H9 (cell line): Measurements from ENCODE around the gene DLG2. TPM values are rescaled to one million over a fixed set of nuclear protein-coding genes. Genes with fewer than 3 reads are reported as not detected.

ENCODE experiments used
- DNase-seq: peaks from one replicate; pipeline ENCODE4 v3.0.0-alpha.2; 2017
- H2AFZ ChIP-seq: one replicate; pipeline ENCODE4 v1.6.1; 2013; ENCODE audit warnings: mild to moderate bottlenecking, low read length, control low read depth, moderate library complexity
- H2AK5ac ChIP-seq: 2 replicates; pipeline ENCODE4 v1.6.1; 2013; ENCODE audit warnings: low read length, control low read depth, mixed read lengths; ENCODE audit not compliant: insufficient read length
- H2BK120ac ChIP-seq: one replicate; pipeline ENCODE4 v1.6.1; 2013; ENCODE audit warnings: low read depth, mild to moderate bottlenecking, low read length, control low read depth, inconsistent platforms; ENCODE audit not compliant: poor library complexity, severe bottlenecking
- H2BK12ac ChIP-seq: 2 replicates; pipeline ENCODE4 v1.6.1; 2013; ENCODE audit warnings: low read length, control low read depth, mixed read lengths, low read depth; ENCODE audit not compliant: insufficient read length
- H2BK15ac ChIP-seq: 2 replicates; pipeline ENCODE4 v1.6.1; 2013; ENCODE audit warnings: low read depth, low read length, control low read depth
- H2BK20ac ChIP-seq: one replicate; pipeline ENCODE4 v1.6.1; 2013; ENCODE audit warnings: low read depth, mild to moderate bottlenecking, low read length, control low read depth, inconsistent platforms; ENCODE audit not compliant: poor library complexity, severe bottlenecking
- H2BK5ac ChIP-seq: 2 replicates; pipeline ENCODE4 v1.6.1; 2013; ENCODE audit warnings: low read length, control low read depth, mixed read lengths; ENCODE audit not compliant: insufficient read length
- H3K14ac ChIP-seq: 2 replicates; pipeline ENCODE4 v1.6.1; 2013; ENCODE audit warnings: low read length, control low read depth; ENCODE audit not compliant: insufficient read depth
- H3K18ac ChIP-seq: 2 replicates; pipeline ENCODE4 v1.6.1; 2013; ENCODE audit warnings: low read depth, mild to moderate bottlenecking, mixed read lengths, low read length, control low read depth; ENCODE audit not compliant: insufficient read length
- H3K23ac ChIP-seq: 2 replicates; pipeline ENCODE4 v1.6.1; 2013; ENCODE audit warnings: low read length, control low read depth, mixed read lengths, low read depth; ENCODE audit not compliant: insufficient read length
- H3K23me2 ChIP-seq: 2 replicates; pipeline ENCODE4 v1.6.1; 2013; ENCODE audit warnings: low read depth, mild to moderate bottlenecking, mixed read lengths, low read length, control low read depth; ENCODE audit not compliant: insufficient read length, poor library complexity, severe bottlenecking
- H3K27ac ChIP-seq: 2 replicates; pipeline ENCODE4 v1.5.1; 2013; ENCODE audit warnings: low read length, control low read depth, mixed read lengths, low read depth; ENCODE audit not compliant: insufficient read length
- H3K27me3 ChIP-seq: 2 replicates; pipeline ENCODE4 v1.6.1; 2013; ENCODE audit warnings: low read length, control low read depth, inconsistent platforms; ENCODE audit not compliant: insufficient read depth
- H3K4ac ChIP-seq: 2 replicates; pipeline ENCODE4 v1.6.1; 2013; ENCODE audit warnings: low read depth, mild to moderate bottlenecking, control low read depth, inconsistent platforms, low read length, moderate library complexity
- H3K4me1 ChIP-seq: 2 replicates; pipeline ENCODE4 v1.6.1; 2013; ENCODE audit warnings: low read length, control low read depth, inconsistent platforms; ENCODE audit not compliant: insufficient read depth
- H3K4me2 ChIP-seq: 2 replicates; pipeline ENCODE4 v1.6.1; 2013; ENCODE audit warnings: low read length, control low read depth, mixed read lengths; ENCODE audit not compliant: insufficient read length, insufficient read depth
- H3K56ac ChIP-seq: 2 replicates; pipeline ENCODE4 v1.6.1; 2013; ENCODE audit warnings: low read depth, mild to moderate bottlenecking, mixed read lengths, low read length, control low read depth; ENCODE audit not compliant: insufficient read length
- H3K79me1 ChIP-seq: 2 replicates; pipeline ENCODE4 v1.6.1; 2013; ENCODE audit warnings: low read depth, mild to moderate bottlenecking, moderate library complexity, low read length, control low read depth, inconsistent platforms; ENCODE audit not compliant: insufficient read depth, poor library complexity, severe bottlenecking
- H3K79me2 ChIP-seq: 2 replicates; pipeline ENCODE4 v1.6.1; 2013; ENCODE audit warnings: low read length, control low read depth, inconsistent platforms; ENCODE audit not compliant: insufficient read depth
- H3K9ac ChIP-seq: 2 replicates; pipeline ENCODE4 v1.6.1; 2013; ENCODE audit warnings: low read length, control low read depth, mixed read lengths; ENCODE audit not compliant: insufficient read length; ENCODE audit errors: extremely low read depth
- H3K9me3 ChIP-seq: one replicate; pipeline ENCODE4 v1.6.1; 2013; ENCODE audit warnings: low read depth, low read length, inconsistent platforms; ENCODE audit not compliant: control insufficient read depth
- H3T11ph ChIP-seq: one replicate; pipeline ENCODE4 v1.6.1; 2013; ENCODE audit warnings: mild to moderate bottlenecking, low read length, control low read depth, inconsistent platforms
- H4K20me1 ChIP-seq: one replicate; pipeline ENCODE4 v1.6.1; 2013; ENCODE audit not compliant: control insufficient read depth, insufficient read length, insufficient read depth
- H4K5ac ChIP-seq: 2 replicates; pipeline ENCODE4 v1.6.1; 2013; ENCODE audit warnings: low read depth, mild to moderate bottlenecking, mixed read lengths, low read length, control low read depth; ENCODE audit not compliant: insufficient read length
- H4K8ac ChIP-seq: replicated peaks from 2 replicates; pipeline ENCODE4 v1.6.1; 2013; ENCODE audit warnings: low read length, control low read depth, mixed read lengths, low read depth; ENCODE audit not compliant: insufficient read length
- H4K91ac ChIP-seq: 2 replicates; pipeline ENCODE4 v1.6.1; 2013; ENCODE audit warnings: low read depth, mild to moderate bottlenecking, moderate library complexity, mixed read lengths, low read length, control low read depth; ENCODE audit not compliant: insufficient read length
- H3K27ac Mint-ChIP-seq, 3 experiments: 2 replicates in 2 of 3; 3 replicates in 1 of 3; pipeline ENCODE4 v1.8.0; 2020 to 2021; ENCODE audit warnings: mixed read lengths in 3 of 3, mild to moderate bottlenecking in 1 of 3, moderate library complexity in 1 of 3
- H3K27me3 Mint-ChIP-seq: 2 replicates; pipeline ENCODE4 v1.8.0; 2021; ENCODE audit warnings: low read depth, mild to moderate bottlenecking, moderate library complexity, mixed read lengths
- H3K36me3 Mint-ChIP-seq, 3 experiments: 2 replicates in 2 of 3; 3 replicates in 1 of 3; pipeline ENCODE4 v1.8.0; 2020 to 2021; ENCODE audit warnings: low read depth in 3 of 3, mixed read lengths in 3 of 3; ENCODE audit not compliant: insufficient read depth in 1 of 3
- H3K4me1 Mint-ChIP-seq, 2 experiments: 2 replicates each; pipeline ENCODE4 v1.8.0; 2020; ENCODE audit warnings: mixed read lengths in 2 of 2
- H3K4me3 Mint-ChIP-seq, 2 experiments: 2 replicates in 1 of 2; 3 replicates in 1 of 2; pipeline ENCODE4 v1.8.0; 2020 to 2021; ENCODE audit warnings: mild to moderate bottlenecking in 2 of 2, mixed read lengths in 2 of 2, moderate library complexity in 1 of 2
- H3K9me3 Mint-ChIP-seq, 2 experiments: 2 replicates in 1 of 2; 3 replicates in 1 of 2; pipeline ENCODE4 v1.8.0; 2020; ENCODE audit warnings: mild to moderate bottlenecking in 2 of 2, mixed read lengths in 2 of 2, moderate library complexity in 1 of 2
- WGBS: extraction: QIAGEN DNeasy Blood & Tissue Kit; methylation state at CpG from one replicate; pipeline ENCODE4 v1.1.7; 2013; ENCODE audit warnings: missing lambda C conversion rate, low lambda C conversion rate, mixed read lengths; ENCODE audit not compliant: insufficient read length; ENCODE audit errors: extremely low coverage; 5-methylcytosine and 5-hydroxymethylcytosine counted together
- total RNA-seq: library from RNA; stranded (reverse); gene quantifications from 2 replicates; pipeline ENCODE4 v1.2.1, GENCODE V29; 2021
- TF ChIP-seq, protein P1 (sequence below): fragments of 200-600 bp; sonication (generic); conservative IDR thresholded peaks from 3 replicates; pipeline ENCODE4 v1.8.0; 2021; ENCODE audit warnings: antibody characterized with exemption, mild to moderate bottlenecking

Gene DLG2
- total RNA-seq, 1 experiment from 2014 or later = 8.0 TPM

GRCh38 chr11:85534806-85535205, 92.3 kb downstream of the DLG2 start:
- no peak overlapping the region for H3K27ac Mint-ChIP-seq
- Histone ChIP-seq H3K79me1 (no peaks in the 10 kb centered on the region), H4K5ac (no peak overlapping the region), H4K8ac (no peak overlapping the region), H3K14ac (no peak overlapping the region), H2AFZ (no peak overlapping the region), H3K4ac (no peak overlapping the region), H3K27ac (no peak overlapping the region), H3K4me2 (no peak overlapping the region), H3K23ac (no peak overlapping the region), H3K18ac (no peak overlapping the region), H4K20me1 (no peaks in the 10 kb centered on the region), H3K79me2 (no peaks in the 10 kb centered on the region), H4K91ac (no peak overlapping the region), H3K4me1 (peaks cover 2% of the 10 kb centered on the region; the same call in 1 of the 2 replicates), H2BK15ac (no peak overlapping the region), H2BK20ac (no peak overlapping the region), H2BK120ac (no peak overlapping the region), H2BK5ac (no peak overlapping the region), H3K9ac (no peak overlapping the region), H3K56ac (no peak overlapping the region), H3K23me2 (no peaks in the 10 kb centered on the region), H3T11ph (no peak overlapping the region), H3K9me3 (no peaks in the 10 kb centered on the region), H3K27me3 (no peaks in the 10 kb centered on the region), H2BK12ac (no peak overlapping the region), H2AK5ac (no peak overlapping the region)
- no peak for DNase-seq
- no peaks in the 10 kb centered on the region for H3K27me3 Mint-ChIP-seq
- H3K9me3 Mint-ChIP-seq = peaks cover 12 to 19% of the 10 kb centered on the region in 2 experiments; a peak in 4 of 5 replicates
- TF ChIP-seq, protein P1, sequence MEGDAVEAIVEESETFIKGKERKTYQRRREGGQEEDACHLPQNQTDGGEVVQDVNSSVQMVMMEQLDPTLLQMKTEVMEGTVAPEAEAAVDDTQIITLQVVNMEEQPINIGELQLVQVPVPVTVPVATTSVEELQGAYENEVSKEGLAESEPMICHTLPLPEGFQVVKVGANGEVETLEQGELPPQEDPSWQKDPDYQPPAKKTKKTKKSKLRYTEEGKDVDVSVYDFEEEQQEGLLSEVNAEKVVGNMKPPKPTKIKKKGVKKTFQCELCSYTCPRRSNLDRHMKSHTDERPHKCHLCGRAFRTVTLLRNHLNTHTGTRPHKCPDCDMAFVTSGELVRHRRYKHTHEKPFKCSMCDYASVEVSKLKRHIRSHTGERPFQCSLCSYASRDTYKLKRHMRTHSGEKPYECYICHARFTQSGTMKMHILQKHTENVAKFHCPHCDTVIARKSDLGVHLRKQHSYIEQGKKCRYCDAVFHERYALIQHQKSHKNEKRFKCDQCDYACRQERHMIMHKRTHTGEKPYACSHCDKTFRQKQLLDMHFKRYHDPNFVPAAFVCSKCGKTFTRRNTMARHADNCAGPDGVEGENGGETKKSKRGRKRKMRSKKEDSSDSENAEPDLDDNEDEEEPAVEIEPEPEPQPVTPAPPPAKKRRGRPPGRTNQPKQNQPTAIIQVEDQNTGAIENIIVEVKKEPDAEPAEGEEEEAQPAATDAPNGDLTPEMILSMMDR = no peak
- WGBS = no CpG with 5 or more reads among the region's 3 CpGs
- H3K4me1 Mint-ChIP-seq = peaks cover 12% of the 10 kb centered on the region in 2 experiments
- no peak overlapping the region for H3K4me3 Mint-ChIP-seq
- peaks cover 25 to 28% (median 27%) of the 10 kb centered on the region in 3 experiments for H3K36me3 Mint-ChIP-seq
